GM18861 (cell line): ENCODE measurements around the gene POTEB2.
"Not testable (repeated sequence)": the region's sequence is repeated elsewhere in the genome, so short reads cannot be mapped to it uniquely, and the experiment has no call there.

ENCODE experiments used
- ATAC-seq: cut with Tn5 transposase; IDR thresholded peaks from one replicate; pipeline ENCODE4 v1.9.1; 2021; ENCODE audit not compliant: unreplicated experiment

The POTEB2 gene

DNA sequence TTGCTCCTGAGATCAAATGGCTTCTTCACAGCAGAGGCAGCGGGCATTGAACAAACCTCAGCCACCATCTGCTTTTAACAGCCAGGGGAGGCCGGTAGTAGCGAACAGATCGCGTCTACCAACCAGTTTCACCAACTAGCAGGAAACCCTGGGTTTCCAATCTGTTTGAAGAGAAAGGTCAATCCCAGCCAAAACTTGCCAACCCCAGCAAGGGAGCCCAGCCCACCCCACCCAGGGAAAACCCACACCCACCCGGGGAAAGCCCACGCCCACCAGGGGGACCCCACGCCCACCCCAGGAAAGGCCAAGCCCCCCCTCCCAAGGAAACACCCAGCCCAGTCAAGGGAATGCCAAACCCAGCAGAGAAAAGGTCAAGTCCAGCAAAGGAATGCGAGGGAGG lies at the start of gene POTEB2:
Gene POTEB2, minus strand, starts transcription at position 101 of the 400 bp plus-strand sequence. Its CDS starts 33 bp downstream, at position 68.
- ATAC-seq = not testable (repeated sequence)

DNA sequence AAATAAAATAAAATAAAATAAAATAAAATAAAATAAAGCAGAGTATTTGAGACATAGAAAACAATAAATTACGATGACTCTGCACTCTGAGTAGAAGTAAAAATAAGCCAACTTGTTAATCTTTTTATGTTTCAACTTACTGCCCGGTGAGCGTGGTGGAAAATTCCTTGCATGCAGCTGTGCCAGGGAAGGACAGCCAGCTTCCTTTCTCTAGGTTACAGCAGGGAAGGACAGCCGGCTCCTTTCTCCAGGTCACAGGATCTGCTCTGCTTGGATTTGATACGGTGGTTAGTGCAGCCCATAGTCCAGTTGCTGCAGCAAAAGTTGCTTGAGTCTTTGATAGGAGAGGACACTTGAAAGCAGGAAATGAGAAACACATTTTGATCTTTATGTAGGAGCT lies 13.8 kb upstream of the POTEB2 start:
- ATAC-seq = not testable (repeated sequence)

- not testable (repeated sequence) for ATAC-seq
Observed at GRCh38 chr15:20878464-20878863, 12.3 kb upstream of the POTEB2 start.

- not testable (repeated sequence) for ATAC-seq
Observed at GRCh38 chr15:20877819-20878218, 11.7 kb upstream of the POTEB2 start.
